Fibroblast of lung (primary cell): ENCODE data around the gene HILPDA. TPM values are rescaled to one million over a fixed set of nuclear protein-coding genes. Genes with fewer than 3 reads are reported as not detected.

Experiments
- DNase-seq, 2 donors: peaks; one replicate each; pipeline versions ENCODE4 v3.0.0 to v3.0.0-alpha.2; 2010; ENCODE audit warnings: low read depth in 2 of 2
- H2AFZ ChIP-seq: 2 replicates; pipeline ENCODE4 v1.5.1; 2012; ENCODE audit warnings: low read length, control low read depth, inconsistent platforms
- H3K27ac ChIP-seq: 2 replicates; pipeline ENCODE4 v1.5.1; 2011; ENCODE audit warnings: low read length, control low read depth; ENCODE audit not compliant: insufficient read depth
- H3K27me3 ChIP-seq: 2 replicates; pipeline ENCODE4 v1.5.1; 2011; ENCODE audit warnings: mild to moderate bottlenecking, low read length; ENCODE audit not compliant: control insufficient read depth, insufficient read depth
- H3K36me3 ChIP-seq: 2 replicates; pipeline ENCODE4 v1.5.1; 2011; ENCODE audit warnings: low read length; ENCODE audit not compliant: control insufficient read depth, insufficient read depth
- H3K4me1 ChIP-seq: 2 replicates; pipeline ENCODE4 v1.5.1; 2011; ENCODE audit warnings: low read length; ENCODE audit not compliant: control insufficient read depth, insufficient read depth; ENCODE audit errors: extremely low read depth
- H3K4me2 ChIP-seq: 2 replicates; pipeline ENCODE4 v1.5.1; 2011; ENCODE audit warnings: low read length, control low read depth; ENCODE audit not compliant: insufficient read depth; ENCODE audit errors: extremely low read depth
- H3K4me3 ChIP-seq, 4 experiments: fragments of 200-600 bp in 1 of 4; sonication (generic) in 1 of 4; replicated peaks in 1 of 4; 2 replicates each; pipeline ENCODE4 v1.5.1; 2011 to 2016; ENCODE audit warnings: low read length in 4 of 4, low read depth in 3 of 4, mild to moderate bottlenecking in 3 of 4, control low read depth in 2 of 4, inconsistent platforms in 1 of 4, mixed read lengths in 1 of 4; ENCODE audit not compliant: insufficient read depth in 1 of 4; ENCODE audit errors: control extremely low read depth in 1 of 4
- H3K79me2 ChIP-seq: 2 replicates; pipeline ENCODE4 v1.5.1; 2012; ENCODE audit warnings: mild to moderate bottlenecking, low read length, inconsistent platforms; ENCODE audit not compliant: control insufficient read depth, insufficient read depth
- H3K9ac ChIP-seq: 2 replicates; pipeline ENCODE4 v1.5.1; 2011; ENCODE audit warnings: mild to moderate bottlenecking, low read length, control low read depth; ENCODE audit not compliant: insufficient read depth
- H3K9me3 ChIP-seq: 2 replicates; pipeline ENCODE4 v1.5.1; 2012; ENCODE audit warnings: low read depth, low read length; ENCODE audit not compliant: control insufficient read depth, insufficient read depth
- H4K20me1 ChIP-seq: 2 replicates; pipeline ENCODE4 v1.5.1; 2011; ENCODE audit warnings: low read length; ENCODE audit not compliant: control insufficient read depth, insufficient read depth; ENCODE audit errors: extremely low read depth
- EZH2 ChIP-seq: IDR thresholded peaks from 2 replicates; pipeline ENCODE4 v1.5.1; 2012; ENCODE audit warnings: low read length, control low read depth, mild to moderate bottlenecking; ENCODE audit errors: missing control alignments
- polyA plus RNA-seq, 2 donors: library from polyadenylated mRNA; depleted of rRNA in 1 of 2; stranded (reverse) in 1 of 2; unstranded in 1 of 2; fragments of >200 nt; gene quantifications; 2 replicates each; pipeline ENCODE4 v1.2.1, GENCODE V29; 2011 to 2012; ENCODE audit warnings: missing spikeins in 1 of 2
- total RNA-seq: library from RNA; depleted of rRNA; stranded (reverse); fragments of >200 nt; gene quantifications from 2 replicates; pipeline ENCODE4 v1.2.1, GENCODE V29; 2014
- TF ChIP-seq, protein P1 (sequence below), 2 donors: IDR thresholded peaks in 1 of 2; conservative IDR thresholded peaks in 1 of 2; 1 replicate in 1 of 2; 2 replicates in 1 of 2; pipeline ENCODE4 v1.5.1; 2011 to 2012; ENCODE audit warnings: low read length in 2 of 2, control low read depth in 1 of 2, inconsistent platforms in 1 of 2, low read depth in 1 of 2, mild to moderate bottlenecking in 1 of 2

The HILPDA gene
- total and polyA plus RNA-seq, 2 donors (not counting 1 experiment from before 2014, with no cell fraction given), result 17.7 to 20.1 TPM

DNA sequence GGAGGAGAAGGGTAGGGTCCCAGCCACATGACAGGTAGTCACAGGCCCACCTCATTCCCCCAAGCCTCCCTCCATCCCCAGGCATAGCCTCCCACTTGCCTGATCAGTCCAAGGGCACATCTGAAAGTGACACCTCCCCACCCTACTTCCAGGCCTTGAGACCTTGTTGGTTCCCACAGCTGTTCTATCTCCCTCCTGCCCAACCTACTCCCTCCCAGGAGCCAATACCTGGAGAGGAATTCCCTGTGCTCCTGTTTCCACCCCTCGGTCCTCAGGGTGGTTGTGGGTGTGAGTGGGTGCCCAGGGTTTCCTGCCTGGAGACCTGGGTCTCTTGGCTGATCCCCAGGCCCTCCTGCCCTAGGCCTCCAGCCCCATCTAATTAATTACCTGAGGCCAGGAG lies 34.3 kb upstream of the HILPDA start:
- H3K9ac ChIP-seq, result no peak overlapping the region
- H3K27ac ChIP-seq, result no peak overlapping the region
- H3K36me3 ChIP-seq, result no peaks in the 10 kb centered on the region
- DNase-seq, result no peak
- H3K27me3 ChIP-seq, result no peaks in the 10 kb centered on the region
- no peak overlapping the region for H2AFZ ChIP-seq
- TF ChIP-seq, protein P1, sequence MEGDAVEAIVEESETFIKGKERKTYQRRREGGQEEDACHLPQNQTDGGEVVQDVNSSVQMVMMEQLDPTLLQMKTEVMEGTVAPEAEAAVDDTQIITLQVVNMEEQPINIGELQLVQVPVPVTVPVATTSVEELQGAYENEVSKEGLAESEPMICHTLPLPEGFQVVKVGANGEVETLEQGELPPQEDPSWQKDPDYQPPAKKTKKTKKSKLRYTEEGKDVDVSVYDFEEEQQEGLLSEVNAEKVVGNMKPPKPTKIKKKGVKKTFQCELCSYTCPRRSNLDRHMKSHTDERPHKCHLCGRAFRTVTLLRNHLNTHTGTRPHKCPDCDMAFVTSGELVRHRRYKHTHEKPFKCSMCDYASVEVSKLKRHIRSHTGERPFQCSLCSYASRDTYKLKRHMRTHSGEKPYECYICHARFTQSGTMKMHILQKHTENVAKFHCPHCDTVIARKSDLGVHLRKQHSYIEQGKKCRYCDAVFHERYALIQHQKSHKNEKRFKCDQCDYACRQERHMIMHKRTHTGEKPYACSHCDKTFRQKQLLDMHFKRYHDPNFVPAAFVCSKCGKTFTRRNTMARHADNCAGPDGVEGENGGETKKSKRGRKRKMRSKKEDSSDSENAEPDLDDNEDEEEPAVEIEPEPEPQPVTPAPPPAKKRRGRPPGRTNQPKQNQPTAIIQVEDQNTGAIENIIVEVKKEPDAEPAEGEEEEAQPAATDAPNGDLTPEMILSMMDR (conservative IDR thresholded peaks at IDR 0.05 in 1 of 2, IDR thresholded peaks at IDR 0.05 in 1 of 2; ENCODE audit: low read depth in 1 of 2, low read length in 2 of 2), result no peak
- TF ChIP-seq EZH2, result no peak
- no peaks in the 10 kb centered on the region for H3K4me1 ChIP-seq
- no peak overlapping the region for H3K4me3 ChIP-seq
- no peaks in the 10 kb centered on the region for H3K9me3 ChIP-seq
- H3K79me2 ChIP-seq, result no peaks in the 10 kb centered on the region
- no peaks in the 10 kb centered on the region for H4K20me1 ChIP-seq
- no peak overlapping the region for H3K4me2 ChIP-seq

DNA sequence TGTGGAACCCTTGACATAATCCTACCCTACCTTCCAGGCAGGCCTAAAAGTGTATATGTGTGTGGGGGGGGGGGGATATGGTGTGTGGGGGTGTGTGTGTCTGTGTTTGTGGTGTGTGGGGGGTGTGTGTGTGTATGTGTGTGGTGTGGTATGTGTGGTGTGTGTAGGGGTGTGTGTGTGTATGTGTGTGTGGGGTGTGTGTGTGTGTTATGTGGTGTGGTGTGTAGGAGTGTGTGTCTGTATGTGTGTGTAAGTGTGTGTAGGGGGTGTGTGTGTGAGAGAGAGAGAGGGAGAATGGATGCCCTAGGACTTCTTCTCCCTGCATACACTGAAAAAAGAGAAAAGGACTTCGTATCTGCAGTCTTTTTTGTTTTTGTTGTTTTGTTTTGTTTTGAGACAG lies 33.6 kb upstream of the HILPDA start:
- H3K4me2 ChIP-seq, result no peak overlapping the region
- no peak overlapping the region for H2AFZ ChIP-seq
- H3K9ac ChIP-seq, result no peak overlapping the region
- no peak for TF ChIP-seq EZH2
- TF ChIP-seq, protein P1 (conservative IDR thresholded peaks at IDR 0.05 in 1 of 2, IDR thresholded peaks at IDR 0.05 in 1 of 2; ENCODE audit: low read depth in 1 of 2, low read length in 2 of 2), result no peak
- no peaks in the 10 kb centered on the region for H3K27me3 ChIP-seq
- no peaks in the 10 kb centered on the region for H3K4me1 ChIP-seq
- no peaks in the 10 kb centered on the region for H3K9me3 ChIP-seq
- no peaks in the 10 kb centered on the region for H3K36me3 ChIP-seq
- H3K4me3 ChIP-seq, result no peak overlapping the region
- no peaks in the 10 kb centered on the region for H4K20me1 ChIP-seq
- DNase-seq, result no peak
- H3K79me2 ChIP-seq, result no peaks in the 10 kb centered on the region
- H3K27ac ChIP-seq, result no peak overlapping the region

DNA sequence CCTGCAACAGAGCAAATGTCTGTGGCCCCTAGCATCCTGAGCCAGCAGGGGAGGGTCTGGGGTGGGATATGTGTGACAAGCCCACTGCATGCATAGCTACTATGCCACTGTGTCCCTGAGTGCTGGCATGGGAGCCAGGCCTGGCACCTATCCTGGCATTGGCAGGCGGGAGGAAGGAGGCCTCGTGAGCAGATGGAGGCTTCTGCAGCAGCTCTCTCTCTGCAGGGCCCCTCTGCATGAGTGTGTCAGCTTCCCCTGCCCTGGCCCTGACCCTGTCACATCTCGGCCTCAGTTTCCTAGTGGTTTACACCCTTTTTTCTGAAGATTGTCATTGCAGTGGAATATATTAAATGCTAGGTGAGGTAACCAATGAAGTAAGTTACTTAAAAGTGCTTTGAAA lies 32.8 kb upstream of the HILPDA start:
- no peak for DNase-seq
- H3K4me3 ChIP-seq, result no peak overlapping the region
- no peak for TF ChIP-seq EZH2
- TF ChIP-seq, protein P1 (conservative IDR thresholded peaks at IDR 0.05 in 1 of 2, IDR thresholded peaks at IDR 0.05 in 1 of 2; ENCODE audit: low read depth in 1 of 2, low read length in 2 of 2), result no peak

More for the DNA sequence above, 32.8 kb upstream of the HILPDA start:
- Histone ChIP-seq H3K79me2 (no peaks in the 10 kb centered on the region), H3K36me3 (no peaks in the 10 kb centered on the region), H2AFZ (no peak overlapping the region), H3K27me3 (no peaks in the 10 kb centered on the region), H3K4me1 (no peaks in the 10 kb centered on the region), H4K20me1 (no peaks in the 10 kb centered on the region), H3K9ac (no peak overlapping the region), H3K9me3 (no peaks in the 10 kb centered on the region), H3K4me2 (no peak overlapping the region), H3K27ac (no peak overlapping the region)
